GM12878 (cell line): ENCODE results near the gene SRSF1. TPM values are rescaled to one million over a fixed set of nuclear protein-coding genes. Genes with fewer than 3 reads are reported as not detected.

Source experiments
- ATAC-seq: fragments of 200-7000 bp; cut with Tn5 transposase; 3 replicates; pipeline ENCODE4 v1.9.1; 2020; ENCODE audit warnings: mild to moderate bottlenecking, moderate library complexity
- BruUV-seq: library from RNA; stranded (reverse); fragments of 400-500 nt; replicated peaks from 2 replicates; lab custom pipeline; 2021; lab: Mats Ljungman, UMichigan
- CTCF ChIA-PET: fragments of 300-600 bp; sonication (Branson Sonifier 250); formaldehyde crosslinking; extraction: SDS; loops from one replicate; lab custom pipeline; 2021; ENCODE audit warnings: inconsistent platforms; lab: Yijun Ruan, JAX
- POLR2A ChIA-PET: fragments of 350-600 bp; formaldehyde crosslinking; extraction: SDS; loops from one replicate; lab custom pipeline; 2021; ENCODE audit warnings: inconsistent platforms; lab: Charles Lee
- RAD21 ChIA-PET: fragments of 300-600 bp; sonication (Branson Sonifier 250); formaldehyde crosslinking; loops from one replicate; lab custom pipeline; 2023; ENCODE audit warnings: antibody characterized with exemption; ENCODE audit not compliant: unreplicated experiment; lab: Charles Lee
- SMC1A ChIA-PET: fragments of 300-600 bp; sonication (Branson Sonifier 250); formaldehyde crosslinking; loops from one replicate; lab custom pipeline; 2023; ENCODE audit not compliant: unreplicated experiment, uncharacterized antibody; lab: Charles Lee
- DNase-seq: peaks from one replicate; pipeline ENCODE4 v3.0.0-alpha.2; 2011; ENCODE audit warnings: low read depth, low spot score
- FAIRE-seq: peaks from 3 replicates; lab custom pipeline; 2011; peaks lifted over from hg19 to GRCh38; lab: Jason Lieb, UNC
- H2AFZ ChIP-seq: 2 replicates; pipeline ENCODE4 v1.6.0; 2011; ENCODE audit warnings: low read depth, low read length, control low read depth; ENCODE audit not compliant: control insufficient read depth
- H3K27ac ChIP-seq: 2 replicates; pipeline ENCODE4 v1.5.1; 2011; ENCODE audit warnings: control low read depth; ENCODE audit not compliant: control insufficient read depth, insufficient read depth
- H3K27me3 ChIP-seq, 2 experiments: replicated peaks in 1 of 2; 2 replicates each; pipeline versions ENCODE4 v1.6.0 to v1.6.1; 2011; ENCODE audit warnings: low read length in 1 of 2; ENCODE audit not compliant: control insufficient read depth in 2 of 2, insufficient read depth in 2 of 2
- H3K36me3 ChIP-seq, 2 experiments: 2 replicates each; pipeline ENCODE4 v1.5.1; 2011; ENCODE audit warnings: low read length in 1 of 2; ENCODE audit not compliant: control insufficient read depth in 2 of 2, insufficient read depth in 2 of 2
- H3K4me1 ChIP-seq: 2 replicates; pipeline ENCODE4 v1.6.1; 2011; ENCODE audit warnings: mild to moderate bottlenecking, low read length, moderate library complexity, mixed read lengths; ENCODE audit not compliant: control insufficient read depth, insufficient read depth
- H3K4me2 ChIP-seq: 2 replicates; pipeline ENCODE4 v1.6.0; 2011; ENCODE audit warnings: control low read depth; ENCODE audit not compliant: control insufficient read depth, insufficient read depth
- H3K4me3 ChIP-seq: fragments of 200-600 bp; sonication (generic); 2 replicates; pipeline ENCODE4 v1.5.1; 2016
- H3K79me2 ChIP-seq: 2 replicates; pipeline ENCODE4 v1.6.0; 2011; ENCODE audit warnings: low read length; ENCODE audit not compliant: control insufficient read depth, insufficient read depth
- H3K9ac ChIP-seq: 2 replicates; pipeline ENCODE4 v1.8.0; 2011; ENCODE audit warnings: low read length, control low read depth, mixed read lengths; ENCODE audit not compliant: control insufficient read depth, insufficient read depth
- H3K9me3 ChIP-seq: replicated peaks from 3 replicates; pipeline ENCODE4 v1.5.1; 2011; ENCODE audit warnings: mild to moderate bottlenecking, low read length; ENCODE audit not compliant: control insufficient read depth, insufficient read depth
- H4K20me1 ChIP-seq: 2 replicates; pipeline ENCODE4 v1.6.0; 2011; ENCODE audit not compliant: control insufficient read depth, insufficient read depth
- ATF2 ChIP-seq: IDR thresholded peaks from 2 replicates; pipeline ENCODE4 v1.6.1; 2012; ENCODE audit warnings: low read length, inconsistent platforms
- CTCF ChIP-seq, 3 experiments: IDR thresholded peaks in 2 of 3; conservative IDR thresholded peaks in 1 of 3; 2 replicates each; pipeline ENCODE4 v1.5.1; 2011; ENCODE audit warnings: low read depth in 3 of 3, low read length in 3 of 3, mild to moderate bottlenecking in 3 of 3, control low read depth in 2 of 3, moderate library complexity in 2 of 3, inconsistent platforms in 1 of 3, mixed read lengths in 1 of 3; ENCODE audit not compliant: control insufficient read depth in 2 of 3, insufficient read depth in 1 of 3; ENCODE audit errors: extremely low read depth in 1 of 3
- IKZF1 ChIP-seq: fragments of 450-650 bp; conservative IDR thresholded peaks from 2 replicates; pipeline ENCODE4 v1.6.1; 2017; ENCODE audit warnings: antibody characterized with exemption, mild to moderate bottlenecking
- ZBED1 ChIP-seq: IDR thresholded peaks from 2 replicates; pipeline ENCODE4 v1.6.1; 2016; ENCODE audit warnings: borderline replicate concordance
- in situ Hi-C: fragments of 300-500 bp; cut with MboI; formaldehyde crosslinking; loops from 9 replicates; pipeline ENCODE4 v1.14.3; 2018; ENCODE audit warnings: mixed read lengths
- intact Hi-C: fragments of 100-400 bp; cut with micrococcal nuclease; formaldehyde crosslinking; loops from one replicate; pipeline ENCODE4 v1.14.2; 2022; ENCODE audit not compliant: unreplicated experiment
- polyA plus RNA-seq, 11 experiments: library from polyadenylated mRNA; depleted of rRNA in 4 of 11; unstranded in 6 of 11; stranded (reverse) in 5 of 11; fragments of >200 nt; fragmentation: Nextera tagmentation in 4 of 11; fragmentation: Illumina TruSeq in 1 of 11; extraction: Ambion mirVana in 4 of 11; extraction: Trizol in 1 of 11; gene quantifications; 1 replicate in 1 of 11; 2 replicates in 10 of 11; pipeline versions ENCODE4 v1.2.1 to v1.2.3, GENCODE V29; 2011 to 2016; ENCODE audit warnings: inconsistent platforms in 2 of 11, missing spikeins in 2 of 11, low read depth in 1 of 11
- total RNA-seq, 4 experiments: library from RNA; depleted of rRNA in 3 of 4; stranded (reverse); fragments of >200 nt in 3 of 4; fragmentation: Illumina TruSeq in 1 of 4; extraction: Trizol in 1 of 4; gene quantifications; 2 replicates each; pipeline versions ENCODE4 v1.2.1 to v1.2.3, GENCODE V29; 2013 to 2021

Gene SRSF1
- total and polyA plus RNA-seq, 10 of the 15 experiments (the other 5 are each of a cell fraction or from before 2014, with no cell fraction given) = 101 to 474 (median 404) TPM

- peak; percentile 66 to 77 (median 76) for TF ChIP-seq CTCF (IDR thresholded peaks at IDR 0.05 in 2 of 3, conservative IDR thresholded peaks at IDR 0.05 in 1 of 3; ENCODE audit: control insufficient read depth in 2 of 3, extremely low read depth in 1 of 3, insufficient read depth in 1 of 3, low read depth in 3 of 3, low read length in 3 of 3)
These were observed 7.5 kb downstream of the SRSF1 start (continued) for GRCh38 chr17:57999496-58000017.

DNA sequence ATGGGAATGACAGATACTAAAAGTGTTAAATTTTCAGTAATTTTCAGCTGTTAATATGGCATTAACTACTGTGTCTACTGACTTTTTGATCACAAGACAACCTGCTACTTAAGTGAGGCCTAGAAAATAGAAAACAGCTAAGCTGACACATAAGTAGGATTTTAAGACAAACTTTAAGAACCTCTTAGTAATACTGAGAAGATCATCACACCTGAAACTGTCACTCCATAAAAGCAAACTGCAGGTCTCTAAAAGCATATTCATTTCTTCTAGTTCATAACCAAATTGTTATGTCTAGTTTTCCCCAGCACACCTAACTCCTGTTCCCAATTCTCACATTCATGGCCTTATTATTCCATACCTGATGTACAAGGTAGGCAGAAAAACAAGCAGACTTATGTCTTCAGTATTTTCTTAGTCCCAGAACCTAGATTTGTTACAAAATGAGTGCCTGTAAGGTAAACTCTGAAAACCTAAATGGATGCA is 8.0 kb downstream of the SRSF1 start:
- H3K4me3 ChIP-seq = no peak overlapping the region
- no peak for FAIRE-seq

More for the DNA sequence above, 8.0 kb downstream of the SRSF1 start:
- no TSS peak for BruUV-seq
- ChIA-PET CTCF (interaction anchor here (0.7 to 19.6 kb wide), 40 partner anchors 8 to 1001 kb away, joined by 3 to 708 read pairs (median 6); partner anchors contain the start of genes CUEDC1, MRPS23, SRSF1 and VEZF1), RAD21 (interaction anchor here (0.8 to 12.2 kb wide), 28 partner anchors 8 to 252 kb away, joined by 3 to 239 read pairs (median 4); partner anchors contain the start of genes CUEDC1, DYNLL2, SRSF1 and VEZF1), POLR2A (interaction anchor here (0.5 to 2.7 kb wide), 12 partner anchors 8 to 337 kb away, joined by 3 to 17 read pairs (median 6); partner anchors contain the start of genes CUEDC1, SRSF1 and VEZF1), SMC1A (interaction anchor here (0.6 to 12.0 kb wide), 27 partner anchors 8 to 452 kb away, joined by 3 to 341 read pairs (median 5); partner anchors contain the start of genes MRPS23 and VEZF1)
- in situ Hi-C loops (loop anchor here (5.0 to 10.0 kb wide), 2 partner anchors 104 to 147 kb away; partner anchors contain the start of gene MRPS23), intact Hi-C loops (no loop called here)
- Histone ChIP-seq H3K4me2 (no peak overlapping the region; the same call in 1 of the 2 replicates), H4K20me1 (no peaks in the 10 kb centered on the region), H3K27me3 (no peaks in the 10 kb centered on the region), H3K9me3 (no peaks in the 10 kb centered on the region), H2AFZ (no peak overlapping the region), H3K36me3 (peaks cover 0 to 35% of the 10 kb centered on the region in 2 experiments; a peak in 3 of 4 replicates), H3K4me1 (peaks cover 23% of the 10 kb centered on the region), H3K9ac (no peak overlapping the region), H3K27ac (no peak overlapping the region; the same call in 1 of the 2 replicates), H3K79me2 (peaks cover 30% of the 10 kb centered on the region)
- DNase-seq (no peak), ATAC-seq (no peak)
- peak; percentile 15; the same call in 1 of the 2 replicates for TF ChIP-seq ZBED1
- no peak for TF ChIP-seq IKZF1
- TF ChIP-seq ATF2 = peak; percentile 29
